HepG2 (cell line): ENCODE data around the gene ST6GALNAC6. TPM values are rescaled to one million over a fixed set of nuclear protein-coding genes. Genes with fewer than 3 reads are reported as not detected.

Experiments
- ATAC-seq: fragments of 200-7000 bp; cut with Tn5 transposase; 3 replicates; pipeline ENCODE4 v1.9.1; 2020; ENCODE audit warnings: mild to moderate bottlenecking, moderate library complexity
- BruUV-seq: library from RNA; stranded (reverse); fragments of 400-500 nt; replicated peaks from 2 replicates; lab custom pipeline; 2021; lab: Mats Ljungman, UMichigan
- CTCF ChIA-PET: fragments of 300-600 bp; formaldehyde crosslinking; extraction: SDS; loops from one replicate; lab custom pipeline; 2021; ENCODE audit warnings: low total read pairs, inconsistent platforms, low intra/inter-chr PET ratio; lab: Yijun Ruan, JAX
- POLR2A ChIA-PET: fragments of 350-600 bp; sonication (Branson Sonifier 250); formaldehyde crosslinking; loops from one replicate; lab custom pipeline; 2020; ENCODE audit warnings: antibody characterized with exemption, inconsistent platforms; lab: Yijun Ruan, JAX
- DNase-seq: peaks from one replicate; pipeline ENCODE4 v3.0.0-alpha.2; 2015; ENCODE audit warnings: low spot score
- FAIRE-seq: peaks from 3 replicates; lab custom pipeline; 2011; peaks lifted over from hg19 to GRCh38; lab: Jason Lieb, UNC
- H2AFZ ChIP-seq: one replicate; pipeline ENCODE4 v1.6.1; 2011; ENCODE audit warnings: low read length, inconsistent platforms
- H3K27ac ChIP-seq: fragments of 300-600 bp; 3 replicates; pipeline ENCODE4 v1.8.0; 2011; ENCODE audit warnings: mixed run types, mild to moderate bottlenecking, mixed read lengths, low read length, inconsistent platforms; ENCODE audit not compliant: insufficient read depth; ENCODE audit errors: extremely low read length
- H3K27me3 ChIP-seq, 2 experiments: fragments of 200-600 bp in 1 of 2; 2 replicates in 1 of 2; 3 replicates in 1 of 2; pipeline versions ENCODE4 v1.6.0 to v1.8.0; 2011; ENCODE audit warnings: low read length in 2 of 2, mild to moderate bottlenecking in 2 of 2, moderate library complexity in 2 of 2, inconsistent platforms in 1 of 2; ENCODE audit not compliant: insufficient read depth in 2 of 2, control insufficient read depth in 1 of 2
- H3K36me3 ChIP-seq, 2 experiments: fragments of 200-600 bp in 1 of 2; replicated peaks in 1 of 2; 2 replicates in 1 of 2; 3 replicates in 1 of 2; pipeline versions ENCODE4 v1.5.1 to v1.8.0; 2011; ENCODE audit warnings: low read length in 2 of 2, inconsistent platforms in 1 of 2; ENCODE audit not compliant: insufficient read depth in 2 of 2, control insufficient read depth in 1 of 2
- H3K4me1 ChIP-seq: 2 replicates; pipeline ENCODE4 v1.5.1; 2012; ENCODE audit warnings: low read length, inconsistent platforms; ENCODE audit not compliant: insufficient read depth
- H3K4me2 ChIP-seq: 2 replicates; pipeline ENCODE4 v1.6.0; 2011; ENCODE audit warnings: low read depth, low read length, inconsistent platforms
- H3K4me3 ChIP-seq, 3 experiments: fragments of 200-600 bp in 1 of 3; sonication (generic), shearing (Covaris generic) in 1 of 3; replicated peaks in 1 of 3; 2 replicates each; pipeline ENCODE4 v1.5.1; 2011 to 2016; ENCODE audit warnings: low read length in 3 of 3, inconsistent platforms in 2 of 3, low read depth in 2 of 3, mild to moderate bottlenecking in 2 of 3, control low read depth in 1 of 3, mixed read lengths in 1 of 3; ENCODE audit not compliant: insufficient read depth in 1 of 3
- H3K79me2 ChIP-seq: one replicate; pipeline ENCODE4 v1.6.1; 2011; ENCODE audit warnings: low read length, inconsistent platforms; ENCODE audit not compliant: insufficient read depth
- H3K9ac ChIP-seq: 2 replicates; pipeline ENCODE4 v1.6.0; 2011; ENCODE audit warnings: mild to moderate bottlenecking, low read depth, low read length, inconsistent platforms; ENCODE audit not compliant: insufficient read depth
- H3K9me3 ChIP-seq: 2 replicates; pipeline ENCODE4 v1.5.1; 2012; ENCODE audit warnings: mild to moderate bottlenecking, low read length
- H4K20me1 ChIP-seq: 2 replicates; pipeline ENCODE4 v1.6.0; 2011; ENCODE audit warnings: inconsistent platforms, mild to moderate bottlenecking, low read length, moderate library complexity; ENCODE audit not compliant: insufficient read depth
- E2F2 ChIP-seq: sonication (generic); formaldehyde crosslinking; IDR thresholded peaks from 2 replicates; pipeline ENCODE4 v1.4.0; 2020; ENCODE audit warnings: missing genetic modification reagents, borderline replicate concordance
- GFI1 ChIP-seq: sonication (generic); formaldehyde crosslinking; IDR thresholded peaks from 2 replicates; pipeline ENCODE4 v1.5.0; 2020; ENCODE audit warnings: missing genetic modification reagents, mild to moderate bottlenecking, borderline replicate concordance
- HMGXB4 ChIP-seq, 2 experiments: sonication (generic) in 1 of 2; formaldehyde crosslinking in 1 of 2; IDR thresholded peaks; 2 replicates each; pipeline versions ENCODE4 v1.4.0 to v1.6.1; 2018 to 2020; ENCODE audit warnings: missing genetic modification reagents in 2 of 2, borderline replicate concordance in 1 of 2, low read depth in 1 of 2, mild to moderate bottlenecking in 1 of 2, missing biosample characterization in 1 of 2
- IRF1 ChIP-seq: sonication (generic); formaldehyde crosslinking; IDR thresholded peaks from 2 replicates; pipeline ENCODE4 v1.4.0; 2020; ENCODE audit warnings: low read depth, mild to moderate bottlenecking, missing genetic modification reagents
- SRSF4 ChIP-seq: fragments of 200-400 bp; formaldehyde crosslinking; IDR thresholded peaks from one replicate; pipeline ENCODE4 v1.6.1; 2018; ENCODE audit warnings: mild to moderate bottlenecking, low read depth, low read length, moderate library complexity; ENCODE audit not compliant: poor library complexity, severe bottlenecking
- ZBTB38 ChIP-seq: sonication (generic); formaldehyde crosslinking; IDR thresholded peaks from 2 replicates; pipeline ENCODE4 v1.5.1; 2020; ENCODE audit warnings: mild to moderate bottlenecking, missing genetic modification reagents
- ZNF687 ChIP-seq: sonication (generic); formaldehyde crosslinking; IDR thresholded peaks from 2 replicates; pipeline ENCODE4 v1.5.1; 2020; ENCODE audit warnings: mild to moderate bottlenecking, missing genetic modification reagents, moderate library complexity
- ZNF891 ChIP-seq: sonication (generic); formaldehyde crosslinking; IDR thresholded peaks from 2 replicates; pipeline ENCODE4 v1.5.0; 2020; ENCODE audit warnings: mild to moderate bottlenecking, missing genetic modification reagents
- WGBS: methylation state at CpG from one replicate; pipeline ENCODE4 v1.1.6; 2017; ENCODE audit warnings: low lambda C conversion rate; 5-methylcytosine and 5-hydroxymethylcytosine counted together
- in situ Hi-C: cut with HindIII; loops from 2 replicates; pipeline ENCODE4 v1.10.0; 2017; ENCODE audit warnings: low pct_unique_long_range_greater_than_20kb; ENCODE audit not compliant: extremely low pct_ligation_motif_present
- intact Hi-C: fragments of 100-400 bp; cut with micrococcal nuclease; formaldehyde crosslinking; loops from one replicate; pipeline ENCODE4 v1.10.0; 2022; ENCODE audit not compliant: unreplicated experiment
- polyA plus RNA-seq, 8 experiments: library from polyadenylated mRNA; depleted of rRNA in 3 of 8; stranded (reverse) in 7 of 8; unstranded in 1 of 8; fragments of >200 nt; fragmentation: Illumina TruSeq in 4 of 8; extraction: Trizol in 4 of 8; gene quantifications; 2 replicates each; pipeline versions ENCODE4 v1.2.1 to v1.2.3, GENCODE V29; 2011 to 2016; ENCODE audit warnings: low read depth in 4 of 8, missing spikeins in 1 of 8, mixed read lengths in 1 of 8; ENCODE audit not compliant: insufficient read depth in 1 of 8
- total RNA-seq, 5 experiments: library from RNA; depleted of rRNA; stranded (reverse); fragments of >200 nt; fragmentation: Illumina TruSeq; extraction: Trizol; gene quantifications; 2 replicates each; pipeline ENCODE4 v1.2.3, GENCODE V29; 2016; ENCODE audit warnings: low read depth in 1 of 5

Gene ST6GALNAC6
- total and polyA plus RNA-seq, 2 of the 13 experiments (the other 11 are each of a cell fraction or from before 2014, with no cell fraction given) = 18.5 to 65.4 TPM

- peaks cover 75% of the 10 kb centered on the region for H3K4me1 ChIP-seq
- H2AFZ ChIP-seq = no peak overlapping the region
- no peak for FAIRE-seq
These were observed 54.5 kb downstream of the ST6GALNAC6 start for GRCh38 chr9:127844821-127845359.

More at GRCh38 chr9:127844821-127845359, 54.5 kb downstream of the ST6GALNAC6 start:
- no peak for TF ChIP-seq HMGXB4 (CRISPR knock-in tag; IDR thresholded peaks at IDR 0.05; ENCODE audit: borderline replicate concordance in 1 of 2, low read depth in 1 of 2)
- no peak for TF ChIP-seq IRF1
- no peak for TF ChIP-seq SRSF4
- TF ChIP-seq E2F2 (CRISPR knock-in tag) = no peak
- no peak for TF ChIP-seq ZBTB38 (CRISPR knock-in tag)
- no peak for TF ChIP-seq GFI1 (CRISPR knock-in tag)
- no peak for TF ChIP-seq ZNF891
- peak; percentile 34; the same call in 1 of the 2 replicates for TF ChIP-seq ZNF687
- TF ChIP-seq, all 625 proteins: peak for 1
- no peak overlapping the region for H3K4me2 ChIP-seq
- in situ Hi-C loops = no loop called here
- H3K36me3 ChIP-seq = no peaks in the 10 kb centered on the region
- 0 out of 2 replicates have a peak, but pooled peaks cover 7% of the 10 kb centered on the region for H3K9me3 ChIP-seq
- H3K9ac ChIP-seq = no peak overlapping the region
- ChIA-PET POLR2A (no interaction called here), CTCF (no interaction called here)
- H4K20me1 ChIP-seq = no peaks in the 10 kb centered on the region
- WGBS = 71% methylated on average over 16 of the region's 16 CpGs
- no peak for ATAC-seq
- H3K27ac ChIP-seq = no peak overlapping the region
- intact Hi-C loops = no loop called here
- H3K4me3 ChIP-seq = no peak overlapping the region
- no peaks in the 10 kb centered on the region for H3K27me3 ChIP-seq
- no TSS peak for BruUV-seq
- no peaks in the 10 kb centered on the region for H3K79me2 ChIP-seq
- no peak for DNase-seq
